Prostate gland (tissue), 2 donors: ENCODE data around the gene SMIM36.

Experiments
- CTCF ChIP-seq, 4 experiments: fragments of 200-600 bp in 2 of 4; fragments of 450-650 bp in 2 of 4; sonication (generic) in 2 of 4; IDR thresholded peaks; 1 replicate in 3 of 4; 2 replicates in 1 of 4; pipeline ENCODE4 v1.5.1; 2016 to 2019; ENCODE audit warnings: antibody characterized with exemption in 4 of 4, mild to moderate bottlenecking in 2 of 4, moderate library complexity in 2 of 4
- POLR2A ChIP-seq: fragments of 450-650 bp; IDR thresholded peaks from one replicate; pipeline ENCODE4 v1.6.1; 2016; ENCODE audit warnings: antibody characterized with exemption, mild to moderate bottlenecking
- POLR2AphosphoS5 ChIP-seq: sonication (generic); formaldehyde crosslinking; IDR thresholded peaks from one replicate; pipeline ENCODE4 v1.6.1; 2017; ENCODE audit warnings: antibody characterized with exemption

DNA sequence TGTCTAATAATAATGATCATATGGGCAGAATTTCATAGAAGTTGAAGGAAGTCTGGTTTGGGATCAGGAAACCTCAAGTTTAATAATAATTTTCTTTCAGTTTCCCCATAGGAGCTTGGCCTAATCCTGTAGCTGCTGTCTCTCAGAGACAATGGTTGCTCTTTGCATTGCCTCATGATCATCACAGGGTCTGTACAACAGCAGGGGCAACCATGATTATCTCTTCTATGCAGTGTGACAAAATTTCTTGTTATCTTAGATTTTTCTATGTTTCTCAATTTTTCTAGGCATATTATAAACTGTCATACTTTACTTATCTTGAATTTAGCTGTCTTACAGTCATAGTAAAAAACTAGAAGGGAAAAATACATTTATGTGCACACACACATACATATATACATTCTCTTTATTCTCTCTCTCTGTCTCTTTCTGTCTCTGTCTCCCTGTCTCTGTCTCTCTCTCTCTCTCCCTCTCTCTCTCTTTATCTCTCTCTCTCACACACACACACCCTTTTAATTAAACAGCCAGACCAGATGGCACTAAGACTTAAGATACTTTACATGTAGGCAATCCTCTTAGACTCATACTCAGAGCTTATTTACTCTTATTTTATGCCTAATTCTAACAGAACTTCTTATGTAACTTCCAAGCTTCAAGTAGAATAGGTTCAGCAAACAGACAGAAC is 30.5 kb downstream of the SMIM36 start:
- TF ChIP-seq POLR2AphosphoS5: no peak
- TF ChIP-seq POLR2A: no peak
- TF ChIP-seq CTCF (IDR thresholded peaks at IDR 0.05): no peak
